ENCODE results near the gene CDRT15.
"Not testable (repeated sequence)": the region's sequence is repeated elsewhere in the genome, so short reads cannot be mapped to it uniquely, and the experiment has no call there.

The CDRT15 gene

GRCh38 chr17:14236762-14237161, at the start of gene CDRT15:
CDRT15 (minus strand) TSS chr17:14236862; CDS start chr17:14236833, 29 bp downstream.
- not testable (repeated sequence) for DNase-seq (ENCODE audit: low read depth in 2 of 2)

- no peak for DNase-seq (ENCODE audit: low read depth in 2 of 2)
Observed at GRCh38 chr17:14282726-14283125, 46.1 kb upstream of the CDRT15 start.

- no peak for DNase-seq (ENCODE audit: low read depth in 2 of 2)
Observed at GRCh38 chr17:14281530-14281929, 44.9 kb upstream of the CDRT15 start.

GRCh38 chr17:14276535-14277250, 40.0 kb upstream of the CDRT15 start:
- no peak for DNase-seq (ENCODE audit: low read depth in 2 of 2)

GRCh38 chr17:14270508-14270907, 33.8 kb upstream of the CDRT15 start:
- no peak for DNase-seq (ENCODE audit: low read depth in 2 of 2)

GRCh38 chr17:14269473-14269872, 32.8 kb upstream of the CDRT15 start:
- no peak for DNase-seq (ENCODE audit: low read depth in 2 of 2)

GRCh38 chr17:14268264-14268663, 31.6 kb upstream of the CDRT15 start:
- DNase-seq (ENCODE audit: low read depth in 2 of 2), result no peak

- DNase-seq (ENCODE audit: low read depth in 2 of 2), result no peak
Observed at GRCh38 chr17:14261406-14261805, 24.7 kb upstream of the CDRT15 start.

- no peak for DNase-seq (ENCODE audit: low read depth in 2 of 2)
Observed at GRCh38 chr17:14245629-14246028, 9.0 kb upstream of the CDRT15 start.

- no peak for DNase-seq (ENCODE audit: low read depth in 2 of 2)
Observed at GRCh38 chr17:14245002-14245401, 8.3 kb upstream of the CDRT15 start.

GRCh38 chr17:14239271-14239670, 2.6 kb upstream of the CDRT15 start:
- not testable (repeated sequence) for DNase-seq (ENCODE audit: low read depth in 2 of 2)

GRCh38 chr17:14236032-14236431, 630 bp downstream of the CDRT15 start:
- DNase-seq (ENCODE audit: low read depth in 2 of 2), result not testable (repeated sequence)

GRCh38 chr17:14235047-14235446, 1.6 kb downstream of the CDRT15 start:
- not testable (repeated sequence) for DNase-seq (ENCODE audit: low read depth in 2 of 2)

- DNase-seq (ENCODE audit: low read depth in 2 of 2), result peak; percentile 21 to 27
Observed at GRCh38 chr17:14231187-14231586, 5.5 kb downstream of the CDRT15 start.

- no peak for DNase-seq (ENCODE audit: low read depth in 2 of 2)
Observed at GRCh38 chr17:14228903-14229302, 7.8 kb downstream of the CDRT15 start.

- no peak for DNase-seq (ENCODE audit: low read depth in 2 of 2)
Observed at GRCh38 chr17:14227052-14227451, 9.6 kb downstream of the CDRT15 start.

- no peak for DNase-seq (ENCODE audit: low read depth in 2 of 2)
Observed at GRCh38 chr17:14225254-14225980, 11.2 kb downstream of the CDRT15 start.

GRCh38 chr17:14222611-14223010, 14.1 kb downstream of the CDRT15 start:
- no peak for DNase-seq (ENCODE audit: low read depth in 2 of 2)

- no peak for DNase-seq (ENCODE audit: low read depth in 2 of 2)
Observed at GRCh38 chr17:14214271-14214670, 22.4 kb downstream of the CDRT15 start.

- no peak for DNase-seq (ENCODE audit: low read depth in 2 of 2)
Observed at GRCh38 chr17:14212401-14212800, 24.3 kb downstream of the CDRT15 start.

GRCh38 chr17:14211801-14212200, 24.9 kb downstream of the CDRT15 start:
- no peak for DNase-seq (ENCODE audit: low read depth in 2 of 2)

- DNase-seq (ENCODE audit: low read depth in 2 of 2), result no peak
Observed at GRCh38 chr17:14211246-14211645, 25.4 kb downstream of the CDRT15 start.

GRCh38 chr17:14209215-14209614, 27.4 kb downstream of the CDRT15 start:
- no peak for DNase-seq (ENCODE audit: low read depth in 2 of 2)
